Heart left ventricle (tissue), 16 donors: Measurements from ENCODE around the gene WDR6. TPM values are rescaled to one million over a fixed set of nuclear protein-coding genes. Genes with fewer than 3 reads are reported as not detected.

Source experiments
- ATAC-seq, 4 donors: fragments of 200-7000 bp; cut with Tn5 transposase; one replicate each; pipeline ENCODE4 v1.9.1; 2020 to 2022; ENCODE audit warnings: moderate library complexity in 4 of 4, mild to moderate bottlenecking in 3 of 4, moderate number of reproducible peaks in 1 of 4
- DNase-seq, 5 donors: peaks; one replicate each; pipeline ENCODE4 v3.0.0-alpha.2; 2020
- H3K27ac ChIP-seq, 12 donors: fragments of 200-600 bp; sonication (generic) in 4 of 12; one replicate each; pipeline versions ENCODE4 v1.5.0 to v1.8.0; 2016 to 2022; ENCODE audit warnings: mild to moderate bottlenecking in 2 of 12
- H3K27me3 ChIP-seq, 9 donors: fragments of 200-600 bp; sonication (generic) in 2 of 9; one replicate each; pipeline versions ENCODE4 v1.5.1 to v1.8.0; 2016 to 2022; ENCODE audit warnings: mild to moderate bottlenecking in 3 of 9
- H3K36me3 ChIP-seq, 9 donors: fragments of 200-600 bp; sonication (generic) in 2 of 9; one replicate each; pipeline versions ENCODE4 v1.5.0 to v1.8.0; 2018 to 2022; ENCODE audit warnings: mild to moderate bottlenecking in 2 of 9
- H3K4me1 ChIP-seq, 12 donors: fragments of 200-600 bp; sonication (generic) in 4 of 12; one replicate each; pipeline versions ENCODE4 v1.5.0 to v1.8.0; 2016 to 2022; ENCODE audit warnings: mild to moderate bottlenecking in 3 of 12
- H3K4me3 ChIP-seq, 12 donors: fragments of 200-600 bp; sonication (generic) in 4 of 12; one replicate each; pipeline versions ENCODE4 v1.5.0 to v1.8.0; 2017 to 2022; ENCODE audit warnings: mild to moderate bottlenecking in 9 of 12, moderate library complexity in 4 of 12
- H3K9me3 ChIP-seq, 12 donors: fragments of 200-600 bp; sonication (generic) in 4 of 12; one replicate each; pipeline versions ENCODE4 v1.5.0 to v1.8.0; 2016 to 2022; ENCODE audit warnings: mild to moderate bottlenecking in 1 of 12
- POLR2A ChIP-seq, 2 donors: fragments of 450-650 bp; IDR thresholded peaks; one replicate each; pipeline ENCODE4 v1.6.1; 2017; ENCODE audit warnings: antibody characterized with exemption in 2 of 2, mild to moderate bottlenecking in 2 of 2, moderate library complexity in 2 of 2
- WGBS, 4 donors: extraction: QIAGEN DNeasy Blood & Tissue Kit in 2 of 4; methylation state at CpG; one replicate each; pipeline versions ENCODE4 v1.1.5 to v1.1.7; 2013 to 2018; 5-methylcytosine and 5-hydroxymethylcytosine counted together
- intact Hi-C, 10 donors: fragments of 100-400 bp; cut with DNase I; formaldehyde crosslinking; loops; one replicate each; pipeline versions ENCODE4 v1.11.1 to v1.14.2; 2022
- polyA plus RNA-seq, 2 donors: library from polyadenylated mRNA; stranded (reverse); fragments of 200-250 nt; gene quantifications; one replicate each; pipeline ENCODE4 v1.2.3, GENCODE V29; 2013
- total RNA-seq, 9 donors: library from RNA; depleted of rRNA in 2 of 9; stranded (reverse); fragments of >200 nt in 2 of 9; fragmentation: NEBNext Ultra II Directional in 3 of 9; extraction: Animal tissue kit (Norgen Biotek cat#: 25700) in 3 of 9; gene quantifications; one replicate each; pipeline versions ENCODE4 v1.1.0 to v1.2.4, GENCODE V29; 2016 to 2023
- TF ChIP-seq, protein P1 (sequence below), 12 donors: fragments of 200-600 bp; sonication (generic) in 4 of 12; IDR thresholded peaks; one replicate each; pipeline versions ENCODE4 v1.5.0 to v1.8.0; 2018 to 2022; ENCODE audit warnings: antibody characterized with exemption in 12 of 12, mild to moderate bottlenecking in 5 of 12
- donor health status: ischemic (EF 13 %, LVEDD 7.1; RV severe dilation, severe dysfunction).
- donor health status: healthy with polysubstance abuse.
- donor health status: DM: no; HTN: yes; CAD: no.
- donor health status: DM: no; HTN: no; CAD: no.
- donor health status: ischemic (EF 25% LVEDD 6.9; RV normal size, moderate dysfunction).
- donor health status: ischemic (EF 25% LVEDD 5.7; RV mildly dilated, moderate dysfunction).
- donor health status: healthy.
- donor health status: DM: yes; HTN: yes; CAD: no.
- donor health status: ischemic (EF 35%, LVEDD 5.7; RV mildly dilated, moderate dysfunction).
- donor health status: nonischemic (EF 11% LVEDD 7.7; RV severe dilation, severe dysfunction).
- donor health status: DM: yes; HTN: yes; CAD: no.
- donor health status: PGD.
- donor health status: ischemic (EF 29% LVEDD 5.4; RV normal size, mild dysfunction).
- donor health status: nonischemic (EF 23%, LVEDD 6.1; RV moderate dilation, normal function).

Gene WDR6
- total and polyA plus RNA-seq, 11 donors, result 56.2 to 91.2 (median 77.9) TPM

- no peak overlapping the region for H3K27ac ChIP-seq
- no peaks in the 10 kb centered on the region for H3K9me3 ChIP-seq
- no peak overlapping the region for H3K4me3 ChIP-seq
- no peak for DNase-seq
- TF ChIP-seq POLR2A (IDR thresholded peaks at IDR 0.05), result no peak
- TF ChIP-seq, protein P1, sequence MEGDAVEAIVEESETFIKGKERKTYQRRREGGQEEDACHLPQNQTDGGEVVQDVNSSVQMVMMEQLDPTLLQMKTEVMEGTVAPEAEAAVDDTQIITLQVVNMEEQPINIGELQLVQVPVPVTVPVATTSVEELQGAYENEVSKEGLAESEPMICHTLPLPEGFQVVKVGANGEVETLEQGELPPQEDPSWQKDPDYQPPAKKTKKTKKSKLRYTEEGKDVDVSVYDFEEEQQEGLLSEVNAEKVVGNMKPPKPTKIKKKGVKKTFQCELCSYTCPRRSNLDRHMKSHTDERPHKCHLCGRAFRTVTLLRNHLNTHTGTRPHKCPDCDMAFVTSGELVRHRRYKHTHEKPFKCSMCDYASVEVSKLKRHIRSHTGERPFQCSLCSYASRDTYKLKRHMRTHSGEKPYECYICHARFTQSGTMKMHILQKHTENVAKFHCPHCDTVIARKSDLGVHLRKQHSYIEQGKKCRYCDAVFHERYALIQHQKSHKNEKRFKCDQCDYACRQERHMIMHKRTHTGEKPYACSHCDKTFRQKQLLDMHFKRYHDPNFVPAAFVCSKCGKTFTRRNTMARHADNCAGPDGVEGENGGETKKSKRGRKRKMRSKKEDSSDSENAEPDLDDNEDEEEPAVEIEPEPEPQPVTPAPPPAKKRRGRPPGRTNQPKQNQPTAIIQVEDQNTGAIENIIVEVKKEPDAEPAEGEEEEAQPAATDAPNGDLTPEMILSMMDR (IDR thresholded peaks at IDR 0.05), result no peak
- ATAC-seq, result no peak
- 84 to 92% (median 91%) methylated on average over 7 of the region's 7 CpGs for WGBS, 4 donors
- peaks cover 0 to 61% (median 55%) of the 10 kb centered on the region in 9 donors for H3K36me3 ChIP-seq
- intact Hi-C loops, result loop anchor here in 6 of 10 donors (5.0 to 10.0 kb wide), 3 partner anchors 109 to 461 kb away; partner anchors contain the start of gene QRICH1 (in 1 of the 6)
- peaks cover 0 to 25% (median 11%) of the 10 kb centered on the region in 12 donors for H3K4me1 ChIP-seq
- H3K27me3 ChIP-seq, result no peaks in the 10 kb centered on the region
Measured at GRCh38 chr3:48985831-48986376, 21.3 kb upstream of the WDR6 start.

DNA sequence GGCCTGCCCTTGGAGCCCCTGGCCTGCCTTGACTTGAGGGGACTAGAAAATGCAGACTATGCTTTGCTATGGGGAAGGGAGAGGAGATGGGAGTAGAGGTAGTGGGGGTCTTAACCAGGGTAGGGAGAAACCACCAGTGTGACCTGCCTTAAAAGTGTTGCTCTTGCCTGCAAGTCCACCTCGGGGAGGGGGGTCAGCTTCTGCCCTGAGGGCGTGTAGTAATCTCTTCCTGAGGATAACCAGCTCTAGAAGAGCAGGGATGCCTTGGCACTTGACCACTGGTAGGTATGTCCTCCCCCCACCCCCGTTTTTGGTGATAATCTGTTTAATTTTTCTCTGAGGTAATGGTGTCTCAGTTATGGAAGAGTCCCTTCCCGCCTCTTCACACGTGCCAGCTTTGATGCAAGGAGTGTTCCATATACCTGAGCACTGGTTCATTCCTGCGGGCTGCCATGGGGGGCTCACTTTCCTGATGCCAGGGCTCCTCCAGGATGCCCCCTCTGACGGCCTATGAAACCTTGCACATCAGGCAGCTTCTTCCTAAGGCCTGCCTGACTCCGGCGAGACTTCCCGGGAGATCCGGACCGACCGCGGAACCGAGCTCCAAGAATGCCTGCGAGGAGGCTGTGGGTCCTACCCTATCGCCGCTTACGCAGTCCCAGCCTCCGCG, 17.9 kb upstream of the WDR6 start:
- DNase-seq, result no peak
- no peaks in the 10 kb centered on the region for H3K9me3 ChIP-seq
- ATAC-seq, result no peak
- H3K27me3 ChIP-seq, result no peaks in the 10 kb centered on the region
- peak overlapping the region; percentile 68 to 98 (median 90) for H3K27ac ChIP-seq
- no peak for TF ChIP-seq POLR2A (IDR thresholded peaks at IDR 0.05)
- TF ChIP-seq, protein P1 (IDR thresholded peaks at IDR 0.05), result no peak
- 4 to 13% (median 7%) methylated on average over 12 to 21 of the region's 21 CpGs for WGBS, 4 donors
- peak overlapping the region; percentile 63 to 95 (median 87) for H3K4me3 ChIP-seq
- intact Hi-C loops, result loop anchor here in 6 of 10 donors (2.0 to 10.0 kb wide), 5 partner anchors 32 to 458 kb away; partner anchors contain the start of gene QRICH1 (in 2 of the 6)
- peaks cover 0 to 36% (median 22%) of the 10 kb centered on the region in 12 donors for H3K4me1 ChIP-seq
- peaks cover 0 to 31% (median 21%) of the 10 kb centered on the region in 9 donors for H3K36me3 ChIP-seq

DNA sequence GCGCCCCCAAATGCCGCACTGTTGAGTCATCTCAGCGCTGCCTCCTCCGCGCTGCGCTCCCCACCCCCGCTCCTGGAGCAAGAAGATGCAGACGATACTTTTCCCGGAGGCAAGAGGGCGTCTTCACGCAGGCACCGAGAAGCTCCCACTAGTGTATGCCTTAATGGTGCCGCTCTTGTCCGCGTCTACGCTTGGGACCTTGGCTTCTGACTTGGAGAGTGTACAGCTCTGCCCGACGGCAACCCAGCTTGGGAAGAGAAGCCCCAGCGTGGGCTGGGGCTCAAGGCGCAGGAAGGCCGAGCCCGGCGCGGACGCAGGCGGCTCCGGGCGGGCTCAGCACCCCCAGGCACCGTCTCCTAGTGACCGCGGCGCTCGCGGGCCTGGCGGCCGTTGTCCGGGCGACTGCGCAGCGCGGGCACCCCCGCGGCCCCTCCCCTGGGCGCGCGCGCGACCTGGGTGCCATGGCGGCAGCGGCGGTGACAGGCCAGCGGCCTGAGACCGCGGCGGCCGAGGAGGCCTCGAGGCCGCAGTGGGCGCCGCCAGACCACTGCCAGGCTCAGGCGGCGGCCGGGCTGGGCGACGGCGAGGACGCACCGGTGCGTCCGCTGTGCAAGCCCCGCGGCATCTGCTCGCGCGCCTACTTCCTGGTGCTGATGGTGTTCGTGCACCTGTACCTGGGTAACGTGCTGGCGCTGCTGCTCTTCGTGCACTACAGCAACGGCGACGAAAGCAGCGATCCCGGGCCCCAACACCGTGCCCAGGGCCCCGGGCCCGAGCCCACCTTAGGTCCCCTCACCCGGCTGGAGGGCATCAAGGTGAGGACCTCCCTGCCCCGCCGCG, 17.2 kb upstream of the WDR6 start, which contains the start of gene P4HTM:
Gene P4HTM (plus strand): TSS at position 446 of the 840 bp plus-strand sequence. CDS start 16 bp downstream, at position 462.
- ATAC-seq, result peak; percentile 67 to 91 (median 88)
- Histone ChIP-seq H3K27me3 (no peaks in the 10 kb centered on the region), H3K9me3 (no peaks in the 10 kb centered on the region), H3K4me3 (peak within 1 kb of the TSS; percentile 63 to 95 (median 87)), H3K4me1 (peaks cover 0 to 36% (median 22%) of the 10 kb centered on the region in 12 donors), H3K36me3 (peaks cover 0 to 25% (median 14%) of the 10 kb centered on the region in 9 donors), H3K27ac (peak within 1 kb of the TSS; percentile 68 to 98 (median 90))
- intact Hi-C loops, result loop anchor here in 7 of 10 donors (2.0 to 10.0 kb wide), 5 partner anchors 31 to 457 kb away; partner anchors contain the start of gene QRICH1 (in 2 of the 7)
- TF ChIP-seq, protein P1 (IDR thresholded peaks at IDR 0.05), result peak in 9 of 12 donors; percentile 22 to 61 (median 40)
- peak in 1 of 2 donors; percentile 51 for TF ChIP-seq POLR2A (IDR thresholded peaks at IDR 0.05)
- DNase-seq, result peak; percentile 87 to 92 (median 91)
- WGBS, 4 donors, result 0 to 1% (median 0%) methylated on average over 27 to 91 of the region's 91 CpGs
